Activated CD4-positive, alpha-beta T cell treated with anti-CD3 and anti-CD28 coated beads, Interleukin-2, amount 50 U/mL, for 4 hours (primary cell): Measurements from ENCODE around the gene ZNF558.

Experiments used
- DNase-seq, 2 experiments: peaks; one replicate each; pipeline ENCODE4 v3.0.0-alpha.2; 2020

The ZNF558 gene

DNA sequence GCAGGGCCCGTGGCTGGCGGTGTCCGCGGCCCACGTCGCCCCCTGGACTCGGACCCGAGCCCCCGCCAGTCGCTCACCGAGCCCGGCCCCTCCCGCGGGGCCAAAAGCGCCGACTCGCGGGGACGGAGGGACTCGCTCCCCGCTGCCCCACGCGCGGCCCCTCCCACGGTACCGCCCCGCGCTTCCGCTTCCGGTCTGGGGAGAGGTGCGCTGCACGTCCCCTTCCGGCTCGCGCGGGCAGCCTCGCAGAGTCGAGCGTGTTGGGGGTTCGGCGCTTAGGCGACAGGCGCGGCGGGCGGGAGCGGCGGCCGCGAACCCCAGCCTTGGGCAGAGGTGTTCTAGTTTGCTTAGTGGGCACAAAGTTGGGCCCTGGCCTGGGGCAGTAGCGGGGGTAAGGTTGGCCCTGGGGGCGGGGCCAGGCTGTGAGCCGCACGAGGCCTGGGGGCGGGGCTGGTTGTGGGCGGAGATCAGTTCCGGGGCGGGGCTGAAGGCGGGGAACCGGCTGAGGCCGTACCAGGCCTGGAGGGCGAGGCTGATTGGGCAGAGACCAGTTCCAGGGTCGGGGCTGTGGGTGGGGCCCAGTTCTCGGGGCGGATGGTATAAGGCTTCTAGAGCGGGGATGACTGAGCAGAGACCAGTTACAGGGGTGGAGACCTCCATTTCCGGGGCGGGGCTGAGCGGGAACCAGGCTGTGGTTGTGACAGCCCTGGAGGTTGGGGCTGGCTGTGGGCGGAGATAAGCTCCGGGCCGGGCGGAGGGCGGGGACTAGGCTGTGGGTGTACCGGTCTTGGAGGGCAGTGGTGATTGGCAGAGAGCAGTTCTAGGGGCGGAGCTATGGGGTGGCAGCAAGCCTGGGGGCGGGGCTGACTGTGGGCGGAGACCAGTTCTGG is at the start of gene ZNF558, which contains the start of gene MBD3L1:
TSS of gene ZNF558 (minus strand) at position 173 of the 890 bp plus-strand sequence. CDS start 9,645 bp downstream, outside the sequence.
TSS of gene MBD3L1 (plus strand) at position 246 of the 890 bp plus-strand sequence. CDS start 10,302 bp downstream, outside the sequence.
- DNase-seq = peak; percentile 99

DNA sequence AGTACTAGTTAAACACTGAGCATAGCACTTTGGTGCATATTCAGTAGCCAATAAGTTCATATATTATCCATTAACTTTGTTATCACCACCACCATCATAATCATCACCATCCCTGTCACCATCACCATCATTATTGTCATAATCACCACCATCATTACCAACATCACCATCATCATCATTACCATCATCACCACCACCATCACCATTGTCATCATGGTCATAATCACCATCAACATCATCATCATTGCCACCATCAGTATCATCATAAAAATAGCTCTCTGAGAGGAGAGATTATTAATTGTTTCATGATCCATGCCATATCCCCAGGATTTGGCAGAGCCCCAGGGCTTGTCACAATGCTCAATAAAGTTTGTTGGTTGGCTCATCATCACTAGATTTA is 49.4 kb upstream of the ZNF558 start:
- DNase-seq = no peak

DNA sequence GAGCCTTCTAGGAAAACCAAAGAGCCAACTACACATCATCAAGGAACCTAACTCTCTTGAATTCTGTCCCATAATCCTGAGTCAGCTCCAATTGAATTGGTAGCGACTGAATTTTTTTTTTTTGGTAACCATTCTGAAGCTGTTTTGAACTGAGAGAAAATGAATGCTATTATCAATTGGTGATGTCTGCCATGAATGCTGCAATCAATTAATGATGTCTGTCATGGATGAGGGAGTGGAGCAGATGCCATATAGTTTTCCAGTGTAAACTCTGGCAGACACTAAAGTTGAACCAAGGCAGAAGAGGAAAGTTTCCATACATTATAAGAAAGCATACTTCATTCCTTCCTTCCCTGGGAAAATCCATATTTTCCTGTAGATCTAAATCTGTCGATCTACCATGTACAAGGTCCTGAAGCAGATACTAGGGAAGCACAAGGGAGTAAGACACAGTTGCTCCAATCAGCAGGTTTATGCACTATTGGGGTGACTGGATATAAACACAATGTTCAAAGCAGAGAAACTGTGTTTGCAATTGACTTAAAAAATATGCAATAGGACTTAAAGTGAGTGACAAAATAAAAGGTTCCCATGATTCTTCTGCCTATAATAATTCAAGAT is 48.9 kb upstream of the ZNF558 start:
- DNase-seq = no peak

DNA sequence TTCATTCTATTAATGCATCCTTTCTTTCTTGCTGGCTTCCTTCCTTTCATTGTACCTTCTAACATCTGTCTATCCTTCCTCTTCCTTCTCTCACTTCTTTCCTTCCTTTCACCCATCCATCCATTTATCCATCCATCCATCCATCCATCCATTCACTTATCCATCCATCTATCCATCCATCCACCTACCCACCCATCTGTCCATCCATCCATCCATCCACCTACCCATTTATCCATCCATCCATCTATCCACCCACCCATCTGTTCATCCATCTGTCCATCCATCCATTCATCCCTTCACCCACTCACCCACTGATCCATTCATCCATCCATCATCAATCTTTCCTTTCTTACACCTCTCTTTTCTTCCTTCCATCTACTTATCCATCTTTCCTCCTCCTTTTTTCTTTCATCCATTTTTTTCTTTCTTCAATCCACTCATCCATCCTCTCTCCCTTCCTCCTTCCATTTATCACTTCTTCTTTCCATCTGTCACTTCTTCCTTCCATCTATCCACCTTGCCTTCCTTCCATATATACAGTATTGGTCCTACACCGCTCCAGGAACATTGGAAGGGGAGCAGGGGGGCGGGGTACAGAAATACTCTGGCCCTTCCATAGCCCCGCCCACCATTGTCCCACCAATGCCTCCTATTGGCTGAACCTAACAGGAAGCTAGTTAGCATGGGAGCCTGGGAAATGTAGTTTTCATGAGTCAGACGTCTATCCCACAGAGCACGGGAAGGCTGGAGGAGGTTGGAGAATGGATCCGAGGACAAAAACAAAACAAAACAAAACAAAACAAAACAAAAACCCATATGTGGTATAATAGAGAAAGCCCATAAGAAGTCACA is 46.0 kb upstream of the ZNF558 start:
- DNase-seq = no peak

DNA sequence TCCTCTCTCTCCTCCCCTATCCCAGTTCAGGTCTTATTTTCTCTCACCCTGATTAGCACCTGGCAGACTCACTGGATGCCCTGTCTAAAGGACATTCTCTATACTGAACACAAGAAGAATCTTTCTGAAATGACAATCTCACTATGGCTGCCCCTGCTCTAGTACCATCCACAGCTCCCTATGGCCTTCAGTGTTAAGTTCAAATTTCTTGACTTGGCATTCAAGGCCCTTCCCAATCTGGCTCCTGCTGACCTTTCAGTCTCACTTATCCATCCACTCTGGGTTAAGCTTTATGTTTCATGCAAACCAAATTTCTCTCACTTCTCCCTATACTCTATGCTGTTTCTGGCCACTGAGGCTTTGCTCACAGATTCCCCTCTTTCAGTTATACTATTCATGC is 34.2 kb upstream of the ZNF558 start:
- DNase-seq = no peak

DNA sequence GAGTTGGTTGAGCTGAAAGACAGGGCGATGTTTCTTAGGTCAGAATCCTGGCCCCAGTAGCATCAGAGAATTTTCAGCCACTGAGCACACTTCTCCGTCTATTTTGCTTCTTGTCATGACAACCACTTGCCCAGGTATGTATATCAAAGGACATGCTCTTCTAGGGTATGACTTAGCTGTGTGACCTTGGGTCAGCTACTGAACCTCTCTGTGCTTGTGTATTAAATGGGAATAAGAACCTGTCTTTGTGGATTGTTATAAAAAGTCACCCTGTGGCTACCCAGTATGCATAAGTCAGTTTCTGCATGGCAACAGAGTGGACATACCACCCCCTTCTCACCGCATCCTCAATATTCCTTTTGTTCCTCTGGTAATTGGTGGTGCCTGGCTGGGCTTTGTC is 26.2 kb upstream of the ZNF558 start:
- no peak for DNase-seq

DNA sequence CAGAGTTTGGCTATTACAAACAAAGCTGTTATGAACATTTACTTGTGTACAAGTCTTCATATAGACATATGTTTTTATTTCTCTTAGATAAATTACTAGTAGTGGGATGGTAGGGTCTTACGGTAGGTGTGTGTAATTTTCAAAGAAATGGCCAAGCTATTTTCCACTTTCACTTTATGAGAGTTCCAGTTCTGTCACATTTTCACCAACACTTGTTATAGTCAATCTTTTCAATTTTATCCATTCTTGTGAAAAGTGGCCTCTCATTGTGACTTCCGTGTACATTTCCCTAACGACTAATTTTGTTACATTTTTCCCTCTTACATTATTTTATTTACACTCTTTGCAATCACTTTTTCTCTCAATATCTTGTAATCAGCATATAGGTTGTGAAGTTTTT is 18.4 kb upstream of the ZNF558 start:
- DNase-seq = no peak

DNA sequence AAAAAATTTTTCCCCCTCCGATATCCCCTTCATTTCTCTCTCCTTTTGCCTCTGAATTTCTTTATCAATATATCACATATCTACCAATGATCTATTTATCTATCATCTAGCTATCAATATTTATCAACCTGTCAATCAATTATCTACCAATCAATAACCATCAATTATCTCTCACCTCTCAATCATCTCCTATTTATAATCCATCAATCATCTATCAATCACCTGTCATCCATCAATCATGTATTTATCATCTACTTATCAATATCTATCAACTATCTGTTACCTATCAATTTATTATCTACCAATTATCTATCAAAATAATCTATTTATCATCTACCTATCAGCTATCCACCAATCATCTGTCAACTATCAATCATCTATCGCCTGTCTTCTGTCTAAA is 17.1 kb upstream of the ZNF558 start:
- DNase-seq = no peak

DNA sequence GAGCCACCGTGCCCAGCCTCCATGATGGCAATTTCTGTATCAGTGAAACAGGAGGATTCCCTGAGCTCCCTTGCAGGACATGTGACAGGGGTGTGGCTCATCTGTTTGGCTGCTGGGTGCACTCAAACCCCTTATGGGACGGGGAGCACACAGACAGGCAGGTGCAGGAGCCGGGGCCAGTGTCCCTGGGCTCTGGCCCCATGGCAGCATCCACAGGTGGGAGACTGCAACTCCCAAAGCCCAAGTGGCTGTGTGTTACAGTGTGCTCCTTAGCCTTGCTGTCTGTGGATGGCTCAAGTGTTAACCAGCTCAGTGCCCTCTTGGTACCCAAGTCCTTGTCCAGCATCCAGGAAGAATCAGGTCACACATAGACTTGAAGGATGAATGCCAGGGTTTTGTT is 14.7 kb upstream of the ZNF558 start:
- no peak for DNase-seq

DNA sequence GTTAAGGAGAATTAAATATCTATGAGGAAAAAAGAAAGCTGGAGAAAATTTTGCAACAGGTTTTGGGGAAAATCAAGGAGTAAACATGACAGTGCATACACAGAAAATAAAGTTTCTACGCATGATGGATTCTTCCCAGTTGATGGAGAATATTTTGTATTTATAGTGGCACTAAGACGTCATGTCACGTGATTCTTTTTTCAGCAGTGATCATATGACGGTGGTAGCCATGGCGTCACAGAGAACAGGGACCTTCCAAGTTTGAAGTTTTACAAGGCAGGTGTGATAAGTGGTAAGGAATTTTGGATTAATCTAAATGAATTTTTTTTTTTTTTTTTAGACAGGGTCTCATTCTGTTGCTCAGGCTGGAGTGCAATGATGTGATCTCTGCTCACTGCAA is 8.6 kb upstream of the ZNF558 start:
- no peak for DNase-seq

DNA sequence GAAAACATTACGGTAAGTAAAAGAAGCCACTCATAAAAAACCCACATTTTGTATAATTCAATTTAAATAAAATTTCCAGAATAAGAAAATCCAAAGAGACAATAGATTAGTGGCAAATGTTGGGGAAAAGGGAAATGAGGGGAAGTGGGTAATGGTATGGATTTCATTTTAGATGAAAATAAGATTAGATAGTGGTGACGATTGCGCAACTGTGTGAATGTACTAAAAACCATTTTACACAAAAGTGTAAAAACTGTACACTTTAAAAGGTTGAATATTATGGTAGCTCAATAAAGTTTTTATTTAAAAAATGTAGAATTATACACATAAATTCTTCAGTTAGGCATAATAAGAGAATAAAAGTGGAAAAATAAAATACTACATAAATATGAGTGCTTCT is 3.8 kb upstream of the ZNF558 start:
- DNase-seq = no peak

DNA sequence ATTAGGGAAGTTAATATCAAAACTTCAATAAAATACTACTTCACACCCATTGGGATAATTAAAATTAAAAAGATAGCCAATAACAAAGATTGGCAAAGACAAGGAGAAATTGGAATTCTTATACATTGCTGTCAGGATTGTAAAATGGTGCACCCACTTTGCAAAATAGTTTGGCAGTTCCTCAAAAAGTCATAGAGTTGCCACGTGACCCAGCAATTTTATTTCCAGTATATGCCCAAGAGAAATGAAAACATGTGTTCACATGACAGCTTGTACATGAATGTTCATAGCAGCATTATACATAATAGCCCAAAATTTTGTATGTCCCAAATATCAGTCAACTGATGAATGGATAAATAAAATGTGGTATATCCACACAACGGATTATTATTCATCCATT is 3.3 kb upstream of the ZNF558 start:
- no peak for DNase-seq

DNA sequence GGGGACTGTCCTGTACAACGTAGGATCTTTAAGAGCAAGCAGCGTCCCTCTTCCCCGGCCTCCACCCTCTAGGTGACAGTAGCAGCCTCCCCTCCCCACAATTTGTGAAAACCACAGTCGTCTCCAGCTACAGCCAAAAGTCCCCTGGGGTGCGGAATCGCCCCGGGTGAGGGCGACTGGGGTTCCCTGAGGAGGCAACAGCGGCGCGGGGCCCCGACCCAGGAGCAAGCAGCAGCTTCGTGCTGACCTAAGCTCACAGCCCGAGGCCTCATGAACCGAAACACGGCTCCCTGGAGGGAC is 322 bp downstream of the ZNF558 start:
- no peak for DNase-seq

DNA sequence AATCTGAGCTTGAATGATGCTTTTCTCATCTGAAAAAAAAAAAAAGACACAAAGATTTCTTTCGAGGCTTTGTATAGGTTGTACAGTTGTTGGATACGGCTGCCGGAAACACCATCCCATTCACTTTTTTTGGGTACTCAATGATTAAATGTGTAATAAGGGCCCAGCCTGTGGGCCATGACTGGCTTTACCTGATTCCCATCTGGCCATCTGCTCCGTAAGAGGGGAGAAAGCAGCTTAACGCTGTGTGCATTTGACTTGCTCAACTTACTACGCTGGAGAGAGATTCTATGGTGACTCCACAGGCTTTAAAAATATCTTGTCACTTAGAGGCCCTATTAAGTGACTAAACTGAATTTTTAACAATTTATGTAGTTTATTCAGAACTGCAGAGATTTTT is 731 bp downstream of the ZNF558 start:
- DNase-seq = no peak

DNA sequence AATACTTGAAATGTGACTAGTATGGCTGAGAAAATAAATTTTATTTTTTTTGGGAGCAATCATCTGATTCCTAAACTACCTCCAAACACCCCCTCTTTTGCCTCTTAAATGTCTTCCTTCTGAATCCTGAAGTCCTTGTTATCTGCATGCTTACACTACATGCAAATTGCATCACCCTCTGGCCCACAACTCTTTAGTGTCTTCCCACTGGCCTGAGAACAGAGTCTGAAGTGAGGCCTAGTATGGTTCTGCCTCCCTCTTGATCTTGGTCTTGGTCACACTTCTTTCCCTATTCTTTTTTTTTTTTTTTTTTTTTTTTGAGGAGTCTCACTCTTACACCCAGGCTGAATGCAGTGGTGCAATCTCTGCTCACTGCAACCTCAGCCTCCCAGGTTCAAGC is 4.8 kb downstream of the ZNF558 start:
- no peak for DNase-seq

DNA sequence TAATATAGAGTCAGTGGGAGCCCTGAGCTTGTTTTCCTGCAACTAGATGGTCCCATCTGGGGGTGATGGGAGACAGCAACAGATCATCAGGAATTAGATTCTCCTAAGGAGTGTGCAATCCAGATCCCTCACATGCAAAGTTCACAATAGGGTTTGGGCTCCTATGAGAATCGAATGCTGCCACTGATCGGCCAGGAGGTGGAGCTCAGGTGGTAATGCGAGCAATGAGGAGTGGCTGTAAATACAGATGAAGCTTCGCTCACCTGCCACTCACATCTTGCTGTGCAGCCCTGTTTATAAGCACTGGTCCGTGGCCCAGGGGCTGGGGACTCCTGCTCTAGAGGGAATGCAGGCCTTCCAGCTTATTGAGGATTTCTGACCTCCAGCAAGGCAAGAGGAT is 5.7 kb downstream of the ZNF558 start:
- DNase-seq = no peak

DNA sequence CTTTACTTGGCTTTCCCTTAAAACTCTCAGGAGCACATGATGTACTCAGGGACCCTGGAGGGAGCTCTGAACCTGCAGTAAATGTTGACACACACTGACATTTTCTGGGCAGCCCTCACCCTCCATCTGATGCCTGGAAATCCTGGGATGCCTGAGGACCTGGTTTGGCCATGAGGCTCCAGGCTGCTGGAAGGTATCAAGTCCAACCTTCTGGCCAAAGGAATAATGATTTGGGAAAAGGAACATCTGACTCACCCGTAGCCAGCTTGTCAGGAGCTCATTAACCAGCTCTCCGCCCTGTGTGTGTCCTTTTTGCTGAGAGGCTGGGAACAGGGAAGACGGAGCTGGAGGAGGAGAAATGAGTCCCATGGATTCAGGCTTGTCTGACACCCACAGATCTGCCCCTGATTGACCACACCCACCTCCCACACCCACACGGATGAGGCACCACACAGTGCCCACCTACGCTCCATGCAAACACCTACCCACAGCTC is 10.3 kb downstream of the ZNF558 start:
- no peak for DNase-seq

DNA sequence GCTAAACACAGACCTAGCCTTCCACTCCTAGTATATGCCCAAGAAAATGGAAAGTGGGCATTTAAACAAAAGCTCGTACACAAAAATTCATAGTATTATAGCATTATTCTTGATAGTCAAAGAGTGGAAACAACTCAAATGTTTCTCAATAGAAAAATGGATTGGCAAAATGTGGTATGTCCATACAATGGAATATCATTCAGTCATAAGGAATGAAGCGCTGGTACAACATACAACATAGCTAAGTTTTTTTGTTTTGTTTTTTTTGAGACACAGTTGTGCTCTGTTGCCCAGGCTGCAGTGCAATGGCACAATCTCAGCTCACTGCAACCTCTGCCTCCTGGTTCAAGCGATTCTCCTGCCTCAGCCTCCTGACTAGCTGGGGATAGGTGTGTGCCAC is 11.9 kb downstream of the ZNF558 start:
- no peak for DNase-seq

DNA sequence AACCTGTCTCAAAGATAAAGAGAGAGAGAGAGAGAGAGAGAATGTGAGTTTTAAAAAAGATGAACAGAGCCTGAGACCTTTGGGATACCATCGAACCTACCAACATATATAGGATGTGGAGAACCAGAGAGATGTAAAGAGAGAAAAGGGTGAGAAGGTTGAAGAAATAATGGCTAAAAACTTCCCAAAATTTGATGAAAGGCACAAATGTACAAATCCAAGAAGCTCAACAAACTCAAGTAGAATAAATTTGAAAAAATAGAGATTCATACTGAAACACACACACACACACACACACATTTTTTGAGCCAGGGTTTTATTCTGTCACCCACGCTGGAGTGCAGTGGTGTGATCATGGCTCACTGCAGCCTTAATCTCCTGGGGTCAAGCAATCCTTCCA is 16.3 kb downstream of the ZNF558 start:
- DNase-seq = no peak

DNA sequence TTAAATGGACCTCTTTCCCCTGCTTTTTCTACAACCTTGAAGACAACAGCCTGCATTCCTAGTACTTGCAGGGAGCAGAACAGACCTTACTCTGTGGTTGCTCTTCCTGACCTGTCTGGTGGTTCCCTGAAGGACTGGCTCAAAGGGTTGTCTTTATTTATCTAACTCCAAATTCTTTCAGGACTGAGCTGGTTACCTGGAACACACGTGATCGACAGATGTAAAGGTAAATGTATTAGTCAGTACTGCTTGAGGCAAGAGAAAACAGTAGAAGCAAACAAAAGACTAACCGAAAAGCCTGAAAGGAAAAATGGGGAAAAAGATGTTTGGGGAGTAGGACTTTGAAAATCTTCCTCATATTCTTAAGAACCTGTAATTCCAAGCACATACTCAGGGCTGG is 17.9 kb downstream of the ZNF558 start:
- no peak for DNase-seq

DNA sequence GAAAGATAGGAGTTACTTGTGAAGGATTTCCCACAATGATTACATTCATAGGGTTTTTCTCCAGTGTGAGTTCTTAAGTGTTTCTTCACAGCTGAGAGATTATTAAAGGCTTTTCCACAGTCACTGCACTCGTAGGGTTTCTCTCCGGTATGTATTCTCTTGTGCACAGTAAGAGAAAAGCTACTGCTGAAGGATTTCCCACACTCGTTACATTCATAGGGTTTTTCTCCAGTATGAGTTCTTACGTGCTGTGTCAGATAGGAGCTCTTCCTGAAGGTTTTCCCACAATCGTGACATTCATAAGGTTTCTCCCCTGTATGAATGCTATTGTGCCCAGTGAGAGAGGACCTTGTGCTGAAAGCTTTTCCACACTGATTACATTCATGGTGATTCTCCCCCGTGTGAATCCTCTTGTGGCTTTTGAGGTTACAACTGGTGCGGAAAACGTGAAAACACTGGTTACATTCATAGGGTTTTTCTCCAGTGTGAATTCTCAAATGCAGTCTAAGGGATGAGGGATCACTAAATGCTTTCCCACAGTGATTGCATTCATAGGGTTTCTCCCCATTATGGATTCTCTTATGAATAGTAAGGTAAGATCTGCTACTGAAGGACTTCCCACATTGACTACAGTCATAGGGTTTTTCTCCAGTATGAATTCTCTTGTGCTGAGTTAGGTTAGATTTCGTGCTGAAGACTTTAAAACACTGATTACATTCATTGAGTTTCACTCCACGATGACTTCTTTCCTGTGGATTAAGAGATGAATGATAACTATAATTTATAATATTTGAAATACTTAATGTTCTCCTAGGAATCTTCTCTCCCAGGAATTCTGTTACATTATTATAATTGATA is 20.6 kb downstream of the ZNF558 start:
- DNase-seq = no peak

DNA sequence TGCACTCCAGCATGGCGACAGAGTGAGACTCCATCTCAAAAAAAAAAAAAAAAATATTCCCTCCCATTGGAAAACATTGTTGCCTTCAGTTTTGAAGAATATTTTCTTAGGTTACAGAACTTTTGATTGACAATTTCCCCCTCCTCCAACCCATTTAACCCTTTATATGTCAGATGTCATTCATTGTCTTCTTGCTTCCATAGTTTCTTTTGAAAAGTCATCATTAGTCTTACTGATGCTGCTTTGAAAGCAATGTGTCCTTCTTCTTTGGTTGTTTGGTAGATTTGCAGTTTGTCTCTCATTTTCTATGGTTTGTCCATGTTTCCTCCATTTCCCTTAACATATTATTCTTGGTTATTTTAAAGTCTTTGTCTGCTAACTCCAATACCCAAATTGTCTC is 25.4 kb downstream of the ZNF558 start:
- no peak for DNase-seq

DNA sequence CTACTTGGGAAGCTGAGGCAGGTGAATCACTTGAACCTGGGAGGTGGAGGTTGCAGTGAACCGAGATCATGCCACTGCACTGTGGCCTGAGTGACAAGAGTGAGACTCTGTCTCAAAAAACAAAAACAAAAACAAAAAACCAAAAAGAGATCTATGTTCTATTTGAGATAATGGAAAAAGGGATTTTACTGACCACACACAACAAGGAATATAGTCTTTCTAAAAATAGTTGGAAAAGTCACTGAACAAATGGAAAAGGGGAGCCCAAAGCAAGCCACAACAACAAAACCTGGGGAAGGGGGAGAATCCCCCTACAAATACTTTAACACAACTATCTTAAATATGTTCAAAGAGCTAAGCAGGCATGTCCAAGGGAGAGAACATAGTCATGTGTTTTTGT is 37.3 kb downstream of the ZNF558 start:
- no peak for DNase-seq
